GM19025 (cell line): ENCODE results near the gene TBCD.
"Not testable (repeated sequence)": the region's sequence is repeated elsewhere in the genome, so short reads cannot be mapped to it uniquely, and the experiment has no call there.

ENCODE experiments used
- ATAC-seq: cut with Tn5 transposase; IDR thresholded peaks from one replicate; pipeline ENCODE4 v1.9.1; 2021; ENCODE audit warnings: mild to moderate bottlenecking, low read depth, moderate library complexity; ENCODE audit not compliant: unreplicated experiment

The TBCD gene

GRCh38 chr17:82959990-82960418 is 208.1 kb downstream of the TBCD start:
- ATAC-seq = no peak

GRCh38 chr17:82960419-82961271 is 208.8 kb downstream of the TBCD start:
- ATAC-seq = no peak

GRCh38 chr17:82961366-82962162 is 209.7 kb downstream of the TBCD start:
- ATAC-seq = no peak

- ATAC-seq = no peak
These were observed 210.4 kb downstream of the TBCD start for GRCh38 chr17:82962163-82962720.

- ATAC-seq = no peak
These were observed 211.5 kb downstream of the TBCD start for GRCh38 chr17:82963104-82963950.

GRCh38 chr17:82964451-82964850 is 212.6 kb downstream of the TBCD start:
- not testable (repeated sequence) for ATAC-seq

GRCh38 chr17:82964851-82965341 is 213.0 kb downstream of the TBCD start:
- ATAC-seq = no peak

- ATAC-seq = no peak
These were observed 213.5 kb downstream of the TBCD start for GRCh38 chr17:82965371-82965770.

- no peak for ATAC-seq
These were observed 214.6 kb downstream of the TBCD start for GRCh38 chr17:82966415-82966814.

- no peak for ATAC-seq
These were observed 215.6 kb downstream of the TBCD start for GRCh38 chr17:82967268-82968032.

- not testable (repeated sequence) for ATAC-seq
These were observed 216.4 kb downstream of the TBCD start for GRCh38 chr17:82968033-82968841.

- no peak for ATAC-seq
These were observed 218.2 kb downstream of the TBCD start for GRCh38 chr17:82970067-82970466.

- ATAC-seq = no peak
These were observed 219.1 kb downstream of the TBCD start for GRCh38 chr17:82970818-82971590.

- ATAC-seq = no peak
These were observed 221.0 kb downstream of the TBCD start for GRCh38 chr17:82972836-82973372.

GRCh38 chr17:82973456-82974135 is 221.7 kb downstream of the TBCD start:
- ATAC-seq = no peak

- no peak for ATAC-seq
These were observed 222.5 kb downstream of the TBCD start for GRCh38 chr17:82974136-82974952.
